ENCODE measurements around the gene MAPK8.

- TF ChIP-seq CTCF (IDR thresholded peaks at IDR 0.05 in 8 of 11, conservative IDR thresholded peaks at IDR 0.05 in 3 of 11) (no peak), POLR2A (IDR thresholded peaks at IDR 0.05) (no peak), POLR2AphosphoS5 (IDR thresholded peaks at IDR 0.05) (no peak)
Observed at GRCh38 chr10:48398261-48398660, 91.8 kb downstream of the MAPK8 start.
